NB4 (cell line): ENCODE measurements around the gene MYH6.
"Not testable (repeated sequence)": the region's sequence is repeated elsewhere in the genome, so short reads cannot be mapped to it uniquely, and the experiment has no call there.

ENCODE experiments used
- DNase-seq: peaks from one replicate; pipeline ENCODE4 v3.0.0; 2010; ENCODE audit warnings: low read depth
- H3K4me3 ChIP-seq: one replicate; pipeline ENCODE4 v1.5.1; 2011; ENCODE audit warnings: mild to moderate bottlenecking, low read depth, low read length, moderate library complexity
- CTCF ChIP-seq: IDR thresholded peaks from one replicate; pipeline ENCODE4 v1.5.1; 2012; ENCODE audit warnings: low read depth, low read length
- MAX ChIP-seq: IDR thresholded peaks from 2 replicates; pipeline ENCODE4 v1.6.1; 2011; ENCODE audit warnings: low read depth, low read length
- MYC ChIP-seq: IDR thresholded peaks from 2 replicates; pipeline ENCODE4 v1.6.1; 2011; ENCODE audit warnings: low read depth, low read length
- POLR2A ChIP-seq: IDR thresholded peaks from 2 replicates; pipeline ENCODE4 v1.6.1; 2011; ENCODE audit warnings: mild to moderate bottlenecking; ENCODE audit not compliant: insufficient read length; ENCODE audit errors: extremely low read depth

MYH6 gene

GRCh38 chr14:23425169-23425568, 17.1 kb upstream of the MYH6 start:
- DNase-seq, result no peak
- TF ChIP-seq CTCF (no peak), MYC (no peak), MAX (no peak), POLR2A (no peak)
- no peak overlapping the region for H3K4me3 ChIP-seq

GRCh38 chr14:23423657-23424056, 15.6 kb upstream of the MYH6 start:
- DNase-seq, result no peak
- no peak for TF ChIP-seq MYC
- no peak for TF ChIP-seq POLR2A
- no peak for TF ChIP-seq MAX
- TF ChIP-seq CTCF, result no peak
- H3K4me3 ChIP-seq, result no peak overlapping the region

GRCh38 chr14:23421594-23421993, 13.5 kb upstream of the MYH6 start:
- no peak overlapping the region for H3K4me3 ChIP-seq
- DNase-seq, result no peak
- TF ChIP-seq CTCF (no peak), POLR2A (no peak), MAX (no peak), MYC (no peak)

- H3K4me3 ChIP-seq, DNase-seq: not testable (repeated sequence)
These were observed 11.6 kb upstream of the MYH6 start for GRCh38 chr14:23419646-23420045.

GRCh38 chr14:23418021-23418420, 9.9 kb upstream of the MYH6 start:
- no peak for TF ChIP-seq MAX
- no peak for TF ChIP-seq MYC
- DNase-seq, result no peak
- H3K4me3 ChIP-seq, result no peak overlapping the region

- DNase-seq, H3K4me3 ChIP-seq: not testable (repeated sequence)
These were observed 9.2 kb upstream of the MYH6 start for GRCh38 chr14:23417269-23417668.

GRCh38 chr14:23416801-23417200, 8.7 kb upstream of the MYH6 start:
- no peak overlapping the region for H3K4me3 ChIP-seq
- TF ChIP-seq MYC, result no peak
- TF ChIP-seq POLR2A, result no peak
- no peak for TF ChIP-seq CTCF
- TF ChIP-seq MAX, result no peak
- no peak for DNase-seq
